CD14-positive monocyte (primary cell): Measurements from ENCODE around the gene NOSIP. TPM values are rescaled to one million over a fixed set of nuclear protein-coding genes. Genes with fewer than 3 reads are reported as not detected.

Experiments
- DNase-seq, 3 donors: peaks; one replicate each; pipeline ENCODE4 v3.0.0-alpha.2; 2011 to 2022
- H2AFZ ChIP-seq: 2 replicates; pipeline ENCODE4 v1.6.0; 2012; ENCODE audit warnings: mild to moderate bottlenecking, low read depth, low read length, inconsistent platforms; ENCODE audit not compliant: insufficient read depth, poor library complexity, severe bottlenecking
- H3K27ac ChIP-seq, 2 donors: 1 replicate in 1 of 2; 2 replicates in 1 of 2; pipeline ENCODE4 v1.5.1; 2012 to 2013; ENCODE audit warnings: low read length in 2 of 2, control low read depth in 1 of 2, inconsistent platforms in 1 of 2, low read depth in 1 of 2, mild to moderate bottlenecking in 1 of 2
- H3K27me3 ChIP-seq, 2 donors: one replicate each; pipeline versions ENCODE4 v1.6.0 to v1.6.1; 2011 to 2013; ENCODE audit warnings: low read length in 2 of 2; ENCODE audit not compliant: control insufficient read depth in 2 of 2, insufficient read depth in 2 of 2
- H3K36me3 ChIP-seq, 2 donors: replicated peaks in 1 of 2; 1 replicate in 1 of 2; 2 replicates in 1 of 2; pipeline versions ENCODE4 v1.5.1 to v1.6.1; 2012 to 2013; ENCODE audit warnings: low read length in 2 of 2, control low read depth in 1 of 2, inconsistent platforms in 1 of 2, mild to moderate bottlenecking in 1 of 2; ENCODE audit not compliant: insufficient read depth in 2 of 2, control insufficient read depth in 1 of 2
- H3K4me1 ChIP-seq, 2 donors: 1 replicate in 1 of 2; 2 replicates in 1 of 2; pipeline versions ENCODE4 v1.5.1 to v1.6.1; 2012 to 2013; ENCODE audit warnings: low read length in 2 of 2, control low read depth in 1 of 2, inconsistent platforms in 1 of 2, mild to moderate bottlenecking in 1 of 2, moderate library complexity in 1 of 2; ENCODE audit not compliant: insufficient read depth in 2 of 2, control insufficient read depth in 1 of 2
- H3K4me2 ChIP-seq: replicated peaks from 2 replicates; pipeline ENCODE3; 2012; ENCODE audit warnings: low read length, moderate library complexity, mild to moderate bottlenecking; ENCODE audit not compliant: poor library complexity, severe bottlenecking; ENCODE audit errors: extremely low read depth
- H3K4me3 ChIP-seq, 3 experiments: fragments of 200-600 bp in 1 of 3; sonication (generic) in 1 of 3; replicated peaks in 1 of 3; 1 replicate in 2 of 3; 2 replicates in 1 of 3; pipeline ENCODE4 v1.5.1; 2011 to 2013; ENCODE audit warnings: low read length in 3 of 3, mild to moderate bottlenecking in 3 of 3, control low read depth in 2 of 3, low read depth in 2 of 3, inconsistent platforms in 1 of 3, moderate library complexity in 1 of 3
- H3K79me2 ChIP-seq: 2 replicates; pipeline ENCODE4 v1.6.0; 2012; ENCODE audit warnings: mild to moderate bottlenecking, control low read depth, inconsistent platforms, low read length, moderate library complexity; ENCODE audit not compliant: insufficient read depth
- H3K9ac ChIP-seq: 2 replicates; pipeline ENCODE4 v1.6.0; 2017; ENCODE audit warnings: low read length, mild to moderate bottlenecking; ENCODE audit not compliant: insufficient read depth, poor library complexity, severe bottlenecking
- H3K9me3 ChIP-seq, 2 donors: replicated peaks in 1 of 2; 1 replicate in 1 of 2; 2 replicates in 1 of 2; pipeline versions ENCODE4 v1.5.1 to v1.6.1; 2012 to 2013; ENCODE audit warnings: low read length in 2 of 2, control low read depth in 1 of 2; ENCODE audit not compliant: control insufficient read depth in 1 of 2, insufficient read depth in 1 of 2
- H4K20me1 ChIP-seq: 2 replicates; pipeline ENCODE4 v1.6.0; 2012; ENCODE audit warnings: mild to moderate bottlenecking, low read length, control low read depth, moderate library complexity; ENCODE audit not compliant: insufficient read depth
- H3K27ac Mint-ChIP-seq, 7 donors: one replicate each; pipeline ENCODE4 v1.8.0; 2020; ENCODE audit warnings: mild to moderate bottlenecking in 7 of 7, mixed read lengths in 7 of 7, moderate library complexity in 6 of 7, inconsistent platforms in 2 of 7
- H3K27me3 Mint-ChIP-seq, 3 donors: one replicate each; pipeline ENCODE4 v1.8.0; 2021 to 2022; ENCODE audit warnings: low read depth in 3 of 3, mild to moderate bottlenecking in 3 of 3, mixed read lengths in 3 of 3, moderate library complexity in 3 of 3, inconsistent platforms in 1 of 3
- H3K36me3 Mint-ChIP-seq, 2 donors: one replicate each; pipeline ENCODE4 v1.8.0; 2020; ENCODE audit warnings: mixed read lengths in 2 of 2, inconsistent platforms in 1 of 2, mild to moderate bottlenecking in 1 of 2
- H3K4me1 Mint-ChIP-seq: one replicate; pipeline ENCODE4 v1.8.0; 2020; ENCODE audit warnings: mild to moderate bottlenecking, mixed read lengths
- H3K4me3 Mint-ChIP-seq, 2 donors: one replicate each; pipeline ENCODE4 v1.8.0; 2020; ENCODE audit warnings: mild to moderate bottlenecking in 2 of 2, mixed read lengths in 2 of 2, moderate library complexity in 1 of 2
- H3K9me3 Mint-ChIP-seq, 7 donors: one replicate each; pipeline ENCODE4 v1.8.0; 2020 to 2022; ENCODE audit warnings: mixed read lengths in 7 of 7, mild to moderate bottlenecking in 6 of 7, moderate library complexity in 6 of 7, inconsistent platforms in 2 of 7
- WGBS: methylation state at CpG from one replicate; pipeline ENCODE4 v1.1.5; 2013; ENCODE audit warnings: missing lambda C conversion rate; ENCODE audit not compliant: insufficient coverage; 5-methylcytosine and 5-hydroxymethylcytosine counted together
- intact Hi-C, 2 donors: fragments of 100-400 bp; cut with micrococcal nuclease; formaldehyde crosslinking; loops; one replicate each; pipeline versions ENCODE4 v1.15.0 to v1.15.1; 2023
- polyA minus RNA-seq: library from RNA; depleted of rRNA, polyadenylated mRNA; stranded (reverse); fragments of >200 nt; gene quantifications from 2 replicates; pipeline ENCODE4 v1.2.3, GENCODE V29; 2012
- polyA plus RNA-seq, 3 donors: library from polyadenylated mRNA; depleted of rRNA in 1 of 3; unstranded in 2 of 3; stranded (reverse) in 1 of 3; fragments of 300-500 nt in 2 of 3; fragments of >200 nt in 1 of 3; fragmentation: Illumina TruSeq in 2 of 3; gene quantifications; 1 replicate in 2 of 3; 2 replicates in 1 of 3; pipeline ENCODE4 v1.2.3, GENCODE V29; 2012 to 2021
- total RNA-seq, 12 experiments: library from RNA in 1 of 12; stranded (reverse) in 1 of 12; fragments of 120-200 nt in 1 of 12; gene quantifications; one replicate each; pipeline ENCODE4 v1.2.4 and lab custom pipeline; 2013 to 2026; ENCODE audit warnings: mixed read lengths in 6 of 12, inconsistent platforms in 1 of 12
- TF ChIP-seq, protein P1 (sequence below): fragments of 200-600 bp; IDR thresholded peaks from one replicate; pipeline ENCODE4 v1.8.0; 2022; ENCODE audit warnings: antibody characterized with exemption, mild to moderate bottlenecking

NOSIP gene, protein sequence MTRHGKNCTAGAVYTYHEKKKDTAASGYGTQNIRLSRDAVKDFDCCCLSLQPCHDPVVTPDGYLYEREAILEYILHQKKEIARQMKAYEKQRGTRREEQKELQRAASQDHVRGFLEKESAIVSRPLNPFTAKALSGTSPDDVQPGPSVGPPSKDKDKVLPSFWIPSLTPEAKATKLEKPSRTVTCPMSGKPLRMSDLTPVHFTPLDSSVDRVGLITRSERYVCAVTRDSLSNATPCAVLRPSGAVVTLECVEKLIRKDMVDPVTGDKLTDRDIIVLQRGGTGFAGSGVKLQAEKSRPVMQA
- total RNA-seq (2013): 60.9 TPM
- 100 to 1,000 TPM in 1 of 3 donors, 10 to 100 TPM in 2; 63.4 to 120 (median 96.4) TPM for polyA plus RNA-seq
- 70.4 and 104 TPM in 2 replicates for polyA minus RNA-seq
- total RNA-seq (lab: John Stamatoyannopoulos, UW): 13.3 to 36.7 (median 18.1) reads per million in 11 experiments

DNA sequence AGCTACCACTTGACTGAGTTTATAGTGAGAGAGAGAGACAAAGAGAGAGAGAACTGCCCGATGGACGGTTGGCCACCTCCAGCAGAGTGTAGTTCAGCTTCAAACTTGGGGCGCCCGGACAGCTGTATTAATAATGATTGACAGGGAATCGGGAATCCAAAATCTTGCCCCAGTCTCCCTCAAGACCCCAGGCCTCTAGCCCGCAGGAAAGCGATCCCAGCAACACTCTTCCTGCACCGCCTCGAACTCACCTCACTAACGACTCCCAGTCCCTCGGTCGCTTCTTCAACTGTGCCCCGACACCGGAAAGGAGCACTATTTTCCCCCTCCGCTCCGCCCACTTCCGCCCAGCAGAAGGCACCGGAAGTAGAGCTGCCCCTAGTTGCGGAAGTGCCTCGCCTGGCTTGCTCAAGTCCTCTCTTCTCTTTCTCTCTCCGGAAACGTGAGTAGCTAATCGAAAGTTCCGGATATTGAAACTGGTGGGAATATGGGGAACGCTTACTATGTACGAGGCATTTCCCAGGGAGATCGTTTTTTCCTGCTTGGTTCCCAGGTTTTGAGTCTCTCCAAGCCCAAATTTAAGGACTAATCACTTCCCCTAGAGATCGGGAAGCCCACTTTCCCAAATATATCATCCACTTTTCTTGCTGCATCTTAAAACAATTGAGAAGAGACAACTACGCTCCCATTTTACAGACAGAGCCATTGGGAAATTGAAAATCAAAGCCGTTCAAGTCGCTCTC lies at the start of gene NOSIP:
Gene NOSIP, minus strand, starts transcription at position 293 of the 743 bp plus-strand sequence. CDS start 19,865 bp downstream, outside the sequence.
- WGBS: 4% methylated on average over 17 of the region's 31 CpGs
- peak within 1 kb of the TSS; percentile 76 for H3K9ac ChIP-seq
- H3K27me3 Mint-ChIP-seq: peaks cover 0 to 2% (median 0%) of the 10 kb centered on the region in 3 donors
- TF ChIP-seq, protein P1, sequence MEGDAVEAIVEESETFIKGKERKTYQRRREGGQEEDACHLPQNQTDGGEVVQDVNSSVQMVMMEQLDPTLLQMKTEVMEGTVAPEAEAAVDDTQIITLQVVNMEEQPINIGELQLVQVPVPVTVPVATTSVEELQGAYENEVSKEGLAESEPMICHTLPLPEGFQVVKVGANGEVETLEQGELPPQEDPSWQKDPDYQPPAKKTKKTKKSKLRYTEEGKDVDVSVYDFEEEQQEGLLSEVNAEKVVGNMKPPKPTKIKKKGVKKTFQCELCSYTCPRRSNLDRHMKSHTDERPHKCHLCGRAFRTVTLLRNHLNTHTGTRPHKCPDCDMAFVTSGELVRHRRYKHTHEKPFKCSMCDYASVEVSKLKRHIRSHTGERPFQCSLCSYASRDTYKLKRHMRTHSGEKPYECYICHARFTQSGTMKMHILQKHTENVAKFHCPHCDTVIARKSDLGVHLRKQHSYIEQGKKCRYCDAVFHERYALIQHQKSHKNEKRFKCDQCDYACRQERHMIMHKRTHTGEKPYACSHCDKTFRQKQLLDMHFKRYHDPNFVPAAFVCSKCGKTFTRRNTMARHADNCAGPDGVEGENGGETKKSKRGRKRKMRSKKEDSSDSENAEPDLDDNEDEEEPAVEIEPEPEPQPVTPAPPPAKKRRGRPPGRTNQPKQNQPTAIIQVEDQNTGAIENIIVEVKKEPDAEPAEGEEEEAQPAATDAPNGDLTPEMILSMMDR: no peak
- H3K4me2 ChIP-seq: peak within 1 kb of the TSS; percentile 86
- H3K79me2 ChIP-seq: peaks cover 49% of the 10 kb centered on the region
- peaks cover 16 to 20% of the 10 kb centered on the region in 2 donors for H3K4me1 ChIP-seq
- H3K4me3 ChIP-seq: peak within 1 kb of the TSS; percentile 65 to 96 (median 84)
- peaks cover 4 to 20% of the 10 kb centered on the region in 2 donors for H3K36me3 Mint-ChIP-seq
- intact Hi-C loops: loop anchor here in 1 of 2 donors (1.0 kb wide), 1 partner anchor 84 kb away; no protein-coding TSS in a partner anchor
- peak within 1 kb of the TSS; percentile 91 to 97 (median 93) for H3K27ac Mint-ChIP-seq
- no peaks in the 10 kb centered on the region for H3K9me3 Mint-ChIP-seq
- H2AFZ ChIP-seq: peak within 1 kb of the TSS; percentile 82
- H3K27me3 ChIP-seq: no peaks in the 10 kb centered on the region
- H3K9me3 ChIP-seq: no peaks in the 10 kb centered on the region
- peaks cover 6 to 17% of the 10 kb centered on the region in 2 donors for H3K36me3 ChIP-seq
- H3K27ac ChIP-seq: peak within 1 kb of the TSS; percentile 9 to 67
- peaks cover 22% of the 10 kb centered on the region for H3K4me1 Mint-ChIP-seq
- H4K20me1 ChIP-seq: peaks cover 14% of the 10 kb centered on the region
- peak within 1 kb of the TSS; percentile 94 to 98 for H3K4me3 Mint-ChIP-seq
- peak; percentile 95 to 98 (median 96) for DNase-seq

DNA sequence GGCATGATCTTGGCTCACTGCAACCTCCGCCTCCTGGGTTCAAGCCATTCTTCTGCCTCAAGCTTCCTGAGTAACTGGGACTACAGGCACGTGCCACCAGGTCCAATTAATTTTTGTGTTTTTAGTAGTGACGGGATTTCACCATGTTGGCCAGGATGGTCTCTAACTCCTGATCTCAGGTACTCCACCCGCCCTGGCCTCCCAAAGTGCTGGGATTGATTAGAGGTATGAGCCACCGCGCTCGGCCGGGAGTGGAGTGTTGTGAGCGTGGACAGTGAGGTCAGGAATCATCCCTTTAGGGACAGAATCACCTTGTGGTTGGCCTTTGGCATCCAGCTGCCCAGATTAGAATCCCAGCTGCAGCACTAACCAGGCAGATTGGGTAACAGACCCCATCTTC lies 49.3 kb upstream of the NOSIP start:
- Histone ChIP-seq H4K20me1 (no peaks in the 10 kb centered on the region), H3K36me3 (peaks cover 22 to 39% of the 10 kb centered on the region in 2 donors), H3K79me2 (no peaks in the 10 kb centered on the region), H3K4me1 (no peaks in the 10 kb centered on the region), H3K9me3 (no peaks in the 10 kb centered on the region), H3K4me3 (no peak overlapping the region), H3K9ac (no peak overlapping the region), H3K27ac (no peak overlapping the region), H3K27me3 (no peaks in the 10 kb centered on the region), H2AFZ (no peak overlapping the region), H3K4me2 (no peak overlapping the region)
- Mint-ChIP-seq H3K36me3 (peaks cover 26 to 46% of the 10 kb centered on the region in 2 donors), H3K27me3 (peaks cover 0 to 4% (median 2%) of the 10 kb centered on the region in 3 donors), H3K4me3 (no peak overlapping the region), H3K27ac (peak overlapping the region in 3 of 7 donors; percentile 2 to 32 (median 24)), H3K4me1 (no peaks in the 10 kb centered on the region), H3K9me3 (peaks cover 0 to 2% (median 0%) of the 10 kb centered on the region in 7 donors)
- DNase-seq: no peak
- intact Hi-C loops: no loop called here
- 100% methylated on average over 7 of the region's 9 CpGs for WGBS
- TF ChIP-seq, protein P1: no peak
